HG03097 (cell line): ENCODE data around the gene DYNLRB1.

Experiments
- ATAC-seq: cut with Tn5 transposase; IDR thresholded peaks from one replicate; pipeline ENCODE4 v1.9.1; 2021; ENCODE audit not compliant: unreplicated experiment, low FRiP score

DYNLRB1 gene

DNA sequence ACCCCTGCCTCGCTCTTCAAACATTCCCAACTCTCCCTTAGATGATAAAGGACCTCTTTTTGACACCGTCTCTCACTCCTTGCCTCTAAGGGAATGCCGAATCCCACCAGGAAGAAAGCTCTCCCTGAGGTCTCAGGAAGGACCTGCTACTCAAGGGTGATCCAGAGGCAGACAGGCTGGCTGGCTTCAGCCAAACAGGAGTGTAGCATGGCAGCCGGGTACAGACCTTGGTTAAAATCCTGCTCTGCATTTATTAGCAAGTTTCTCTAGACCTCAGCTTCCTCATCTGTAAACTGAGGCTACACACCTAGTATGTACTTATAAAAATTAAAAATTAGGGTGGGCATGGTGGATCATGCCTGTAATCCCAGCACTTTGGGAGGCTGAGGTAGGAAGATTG lies 59.5 kb downstream of the DYNLRB1 start:
- no peak for ATAC-seq

DNA sequence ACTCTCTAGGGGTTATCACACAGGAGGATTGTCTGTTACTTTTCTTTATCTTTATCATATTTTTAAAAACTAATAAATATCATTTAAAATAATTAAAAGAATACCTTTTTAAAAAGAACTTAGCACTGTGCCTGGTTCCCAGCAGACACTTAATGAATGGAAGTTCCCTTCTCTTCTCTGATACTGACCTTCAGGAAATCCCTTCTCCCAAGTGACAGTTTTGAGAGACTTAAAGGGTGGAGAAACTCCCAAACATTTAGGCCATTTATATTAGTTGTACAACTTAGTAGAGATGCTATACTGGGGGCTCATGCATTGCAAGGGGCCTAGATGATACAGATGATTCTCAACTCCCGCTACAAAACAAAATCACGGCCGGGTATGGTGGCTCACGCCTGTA lies 60.8 kb downstream of the DYNLRB1 start:
- ATAC-seq = no peak

DNA sequence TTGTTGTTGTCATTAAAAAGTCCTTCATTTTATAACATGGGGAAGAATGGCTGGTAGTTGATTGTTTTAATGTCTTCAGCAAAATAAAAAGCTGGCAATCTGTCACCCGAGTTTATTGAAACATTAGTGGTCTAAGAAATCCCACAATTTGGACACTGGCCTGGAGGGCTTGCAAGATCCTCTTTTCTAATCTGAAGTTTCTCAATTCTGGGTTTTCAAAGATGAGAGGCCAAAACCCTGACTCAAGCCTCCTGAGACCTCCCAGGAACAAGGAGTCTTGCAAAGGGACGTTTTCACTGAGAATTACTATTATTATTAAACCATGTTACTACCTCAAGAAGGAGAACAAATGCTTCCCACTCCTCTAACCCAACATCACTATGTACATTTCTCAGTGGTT lies 61.8 kb downstream of the DYNLRB1 start:
- ATAC-seq = no peak

GRCh38 chr20:34578521-34578920 lies 62.3 kb downstream of the DYNLRB1 start:
- no peak for ATAC-seq

GRCh38 chr20:34579191-34579978 lies 63.2 kb downstream of the DYNLRB1 start:
- no peak for ATAC-seq

- no peak for ATAC-seq
Measured at GRCh38 chr20:34579979-34580940, 64.0 kb downstream of the DYNLRB1 start.

GRCh38 chr20:34581341-34582184 lies 65.3 kb downstream of the DYNLRB1 start:
- no peak for ATAC-seq

GRCh38 chr20:34582221-34582620 lies 66.0 kb downstream of the DYNLRB1 start:
- no peak for ATAC-seq

GRCh38 chr20:34582911-34583310 lies 66.7 kb downstream of the DYNLRB1 start:
- ATAC-seq = no peak

DNA sequence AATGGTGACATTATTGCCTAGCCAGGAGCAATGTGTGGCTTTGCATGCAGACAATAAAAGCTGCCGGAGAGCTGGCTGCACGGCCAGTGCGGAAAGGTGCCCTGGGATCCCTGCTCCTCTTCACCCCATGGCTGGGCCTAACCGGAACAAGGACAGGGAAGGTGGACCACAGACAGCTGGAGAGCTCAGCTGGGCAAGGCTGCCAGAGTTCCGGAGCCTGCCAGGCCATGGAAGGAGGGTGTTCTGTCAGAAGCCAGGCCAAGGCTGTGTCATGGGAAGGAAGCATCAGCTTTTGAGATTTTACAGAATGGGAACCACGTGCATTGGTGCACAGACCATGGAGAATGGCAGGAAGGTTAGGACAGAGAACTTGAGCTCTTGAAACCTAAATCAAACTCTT lies 67.3 kb downstream of the DYNLRB1 start:
- no peak for ATAC-seq

DNA sequence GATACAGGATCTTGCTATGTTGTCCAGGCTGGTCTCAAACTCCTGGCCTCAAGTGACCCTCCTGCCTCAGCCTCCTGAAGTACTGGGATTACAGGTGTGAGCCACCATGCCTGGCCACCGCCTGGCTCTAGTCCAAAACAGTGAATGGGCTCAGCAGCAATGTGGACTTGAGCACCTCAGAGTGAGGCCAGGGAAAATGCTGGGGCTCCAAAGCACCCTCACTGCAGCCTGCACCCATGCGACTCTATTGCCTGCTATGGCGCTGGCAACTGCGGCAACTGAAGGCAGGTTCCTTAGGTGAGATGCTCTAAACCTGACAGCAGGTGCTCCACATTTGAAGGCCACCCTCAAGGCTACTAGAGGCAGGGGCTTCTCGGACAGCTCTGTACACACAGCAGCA lies 68.8 kb downstream of the DYNLRB1 start:
- ATAC-seq = no peak

- no peak for ATAC-seq
Measured at GRCh38 chr20:34586488-34587163, 70.4 kb downstream of the DYNLRB1 start.
